Loucy (cell line): ENCODE measurements around the gene KCNQ2.

Experiments
- H2AFZ ChIP-seq: fragments of 200-600 bp; sonication (generic); 2 replicates; pipeline ENCODE4 v1.6.0; 2016; ENCODE audit warnings: antibody characterized with exemption, mild to moderate bottlenecking, low read length, moderate library complexity
- H3F3A ChIP-seq: fragments of 200-600 bp; 2 replicates; pipeline ENCODE4 v1.6.0; 2016; ENCODE audit warnings: antibody characterized with exemption, low read depth, mild to moderate bottlenecking
- H3K27me3 ChIP-seq: fragments of 200-600 bp; sonication (generic); 2 replicates; pipeline ENCODE4 v1.6.1; 2014; ENCODE audit warnings: low read length, mild to moderate bottlenecking; ENCODE audit not compliant: insufficient read depth, poor library complexity, severe bottlenecking
- H3K36me3 ChIP-seq: fragments of 200-600 bp; sonication (generic); 2 replicates; pipeline ENCODE4 v1.6.1; 2016; ENCODE audit warnings: low read length; ENCODE audit not compliant: insufficient read depth
- H3K4me1 ChIP-seq: fragments of 200-600 bp; sonication (generic); 2 replicates; pipeline ENCODE4 v1.5.1; 2014; ENCODE audit warnings: low read length, mild to moderate bottlenecking; ENCODE audit not compliant: insufficient read depth, poor library complexity, severe bottlenecking
- H3K4me2 ChIP-seq: fragments of 200-600 bp; sonication (generic); 2 replicates; pipeline ENCODE4 v1.6.0; 2014; ENCODE audit warnings: antibody characterized with exemption, low read length, low read depth, mild to moderate bottlenecking; ENCODE audit not compliant: poor library complexity, severe bottlenecking
- H3K4me3 ChIP-seq: fragments of 200-600 bp; sonication (generic); 2 replicates; pipeline ENCODE4 v1.5.1; 2014; ENCODE audit warnings: low read length, mild to moderate bottlenecking, mixed read lengths; ENCODE audit not compliant: poor library complexity, severe bottlenecking
- H3K79me2 ChIP-seq: fragments of 200-600 bp; sonication (generic); 2 replicates; pipeline ENCODE4 v1.6.1; 2014; ENCODE audit warnings: low read length; ENCODE audit not compliant: insufficient read depth
- H3K9ac ChIP-seq: fragments of 200-600 bp; sonication (generic); 2 replicates; pipeline ENCODE4 v1.6.0; 2014; ENCODE audit warnings: mild to moderate bottlenecking, low read depth, low read length, moderate library complexity; ENCODE audit not compliant: poor library complexity, severe bottlenecking
- H3K9me2 ChIP-seq: fragments of 200-600 bp; sonication (generic); replicated peaks from 2 replicates; pipeline ENCODE4 v1.6.1; 2016; ENCODE audit warnings: low read depth, low read length, mixed read lengths
- H3K9me3 ChIP-seq: fragments of 200-600 bp; sonication (generic); 2 replicates; pipeline ENCODE4 v1.6.1; 2014; ENCODE audit warnings: mild to moderate bottlenecking, antibody characterized with exemption, low read length, low read depth; ENCODE audit not compliant: insufficient read depth
- H4K20me1 ChIP-seq: fragments of 200-600 bp; sonication (generic); 2 replicates; pipeline ENCODE4 v1.6.0; 2014; ENCODE audit warnings: antibody characterized with exemption, low read length, mild to moderate bottlenecking; ENCODE audit not compliant: insufficient read depth, poor library complexity, severe bottlenecking
- EZH2phosphoT487 ChIP-seq: fragments of 200-600 bp; IDR thresholded peaks from 2 replicates; pipeline ENCODE4 v1.6.1; 2018; ENCODE audit warnings: antibody characterized with exemption, mild to moderate bottlenecking, moderate library complexity, borderline replicate concordance
- TF ChIP-seq, protein P1 (sequence below): fragments of 200-600 bp; sonication (generic); conservative IDR thresholded peaks from 2 replicates; pipeline ENCODE4 v1.5.1; 2014; ENCODE audit warnings: mild to moderate bottlenecking, antibody characterized with exemption, low read length

Gene KCNQ2

GRCh38 chr20:63414720-63415430 is 57.6 kb downstream of the KCNQ2 start:
- Histone ChIP-seq H3K4me1 (no peaks in the 10 kb centered on the region), H4K20me1 (no peaks in the 10 kb centered on the region), H3K9me2 (no peaks in the 10 kb centered on the region), H2AFZ (no peak overlapping the region), H3K4me3 (no peak overlapping the region), H3K9me3 (no peaks in the 10 kb centered on the region), H3K79me2 (no peaks in the 10 kb centered on the region), H3K27me3 (no peaks in the 10 kb centered on the region), H3K9ac (no peak overlapping the region), H3F3A (no peaks in the 10 kb centered on the region), H3K36me3 (no peaks in the 10 kb centered on the region), H3K4me2 (no peak overlapping the region)
- TF ChIP-seq, protein P1, sequence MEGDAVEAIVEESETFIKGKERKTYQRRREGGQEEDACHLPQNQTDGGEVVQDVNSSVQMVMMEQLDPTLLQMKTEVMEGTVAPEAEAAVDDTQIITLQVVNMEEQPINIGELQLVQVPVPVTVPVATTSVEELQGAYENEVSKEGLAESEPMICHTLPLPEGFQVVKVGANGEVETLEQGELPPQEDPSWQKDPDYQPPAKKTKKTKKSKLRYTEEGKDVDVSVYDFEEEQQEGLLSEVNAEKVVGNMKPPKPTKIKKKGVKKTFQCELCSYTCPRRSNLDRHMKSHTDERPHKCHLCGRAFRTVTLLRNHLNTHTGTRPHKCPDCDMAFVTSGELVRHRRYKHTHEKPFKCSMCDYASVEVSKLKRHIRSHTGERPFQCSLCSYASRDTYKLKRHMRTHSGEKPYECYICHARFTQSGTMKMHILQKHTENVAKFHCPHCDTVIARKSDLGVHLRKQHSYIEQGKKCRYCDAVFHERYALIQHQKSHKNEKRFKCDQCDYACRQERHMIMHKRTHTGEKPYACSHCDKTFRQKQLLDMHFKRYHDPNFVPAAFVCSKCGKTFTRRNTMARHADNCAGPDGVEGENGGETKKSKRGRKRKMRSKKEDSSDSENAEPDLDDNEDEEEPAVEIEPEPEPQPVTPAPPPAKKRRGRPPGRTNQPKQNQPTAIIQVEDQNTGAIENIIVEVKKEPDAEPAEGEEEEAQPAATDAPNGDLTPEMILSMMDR = no peak
- TF ChIP-seq EZH2phosphoT487 = no peak

DNA sequence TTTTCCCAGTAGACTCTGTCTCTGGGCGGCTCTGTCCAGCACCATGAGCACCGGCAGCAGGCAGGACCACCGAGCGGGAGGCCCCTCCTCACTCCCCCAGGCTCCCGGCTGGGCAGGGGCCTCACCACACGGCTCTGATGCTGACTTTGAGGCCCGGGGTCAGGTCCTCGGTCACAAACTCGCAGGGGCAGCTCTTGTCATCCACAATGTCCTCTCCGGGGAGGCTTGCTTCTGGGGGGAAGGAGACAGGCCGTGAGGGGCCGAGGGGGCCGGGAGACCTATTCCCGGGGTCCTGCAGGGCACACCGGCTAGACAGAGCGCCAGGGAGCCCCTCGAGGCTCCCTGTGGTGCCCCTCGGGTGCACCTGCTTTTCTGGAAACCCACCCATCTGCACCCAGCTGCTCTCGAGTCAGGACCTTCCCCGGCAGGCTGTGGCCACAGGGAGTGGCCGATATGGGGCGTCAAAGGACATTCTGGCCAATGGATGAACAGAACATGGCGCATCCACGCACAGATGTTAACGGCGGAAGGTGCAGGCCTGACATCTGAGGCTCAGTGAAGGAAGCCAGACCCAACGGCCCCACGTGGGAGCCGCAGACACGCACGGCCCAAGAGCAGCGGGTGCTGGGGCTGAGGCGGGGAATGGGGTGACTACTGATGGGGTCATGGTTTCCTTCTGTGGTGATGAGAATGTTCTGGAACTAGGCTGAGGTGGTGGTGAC is 58.3 kb downstream of the KCNQ2 start:
- H3K9me3 ChIP-seq = no peaks in the 10 kb centered on the region
- no peaks in the 10 kb centered on the region for H3K36me3 ChIP-seq
- H3K27me3 ChIP-seq = no peaks in the 10 kb centered on the region
- no peaks in the 10 kb centered on the region for H3K4me1 ChIP-seq
- H3F3A ChIP-seq = no peaks in the 10 kb centered on the region
- no peak overlapping the region for H3K4me2 ChIP-seq
- no peak for TF ChIP-seq EZH2phosphoT487
- TF ChIP-seq, protein P1 = no peak
- no peak overlapping the region for H3K9ac ChIP-seq
- no peak overlapping the region for H3K4me3 ChIP-seq
- no peaks in the 10 kb centered on the region for H3K9me2 ChIP-seq
- H4K20me1 ChIP-seq = no peaks in the 10 kb centered on the region
- H3K79me2 ChIP-seq = no peaks in the 10 kb centered on the region
- H2AFZ ChIP-seq = no peak overlapping the region

DNA sequence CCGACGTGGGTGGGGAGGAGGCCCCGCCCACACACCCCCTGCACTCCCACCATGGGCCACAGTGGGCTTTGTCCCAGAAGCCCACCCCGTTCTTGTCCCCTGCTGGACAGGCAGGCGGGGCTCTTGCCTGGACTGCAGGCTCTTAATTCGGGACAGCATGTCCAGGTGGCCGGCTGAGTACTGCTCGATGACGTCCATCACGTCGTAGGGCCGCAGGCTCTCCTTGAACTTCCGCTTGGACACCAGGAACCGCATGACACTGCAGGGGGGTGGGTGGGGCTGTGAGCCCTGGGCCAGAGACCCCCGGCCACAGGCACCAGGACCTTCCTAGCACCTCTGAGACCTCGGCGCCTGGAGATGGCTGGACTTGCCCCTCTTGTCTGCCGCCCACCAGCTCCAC is 59.1 kb downstream of the KCNQ2 start:
- H4K20me1 ChIP-seq = no peaks in the 10 kb centered on the region
- H3F3A ChIP-seq = no peaks in the 10 kb centered on the region
- H3K36me3 ChIP-seq = no peaks in the 10 kb centered on the region
- no peak overlapping the region for H3K9ac ChIP-seq
- H3K4me1 ChIP-seq = no peaks in the 10 kb centered on the region
- H3K79me2 ChIP-seq = no peaks in the 10 kb centered on the region
- TF ChIP-seq, protein P1 = no peak
- TF ChIP-seq EZH2phosphoT487 = no peak
- H2AFZ ChIP-seq = no peak overlapping the region
- H3K4me2 ChIP-seq = no peak overlapping the region
- no peaks in the 10 kb centered on the region for H3K9me3 ChIP-seq
- H3K27me3 ChIP-seq = no peaks in the 10 kb centered on the region
- H3K4me3 ChIP-seq = no peak overlapping the region
- no peaks in the 10 kb centered on the region for H3K9me2 ChIP-seq
